Coronary artery (tissue), 2 donors: ENCODE results near the gene NRCAM.

Experiments used
- DNase-seq: peaks from one replicate; pipeline ENCODE4 v3.0.0-alpha.2; 2017; ENCODE audit warnings: low spot score
- H3K27ac ChIP-seq, 2 donors: fragments of 200-600 bp; sonication (generic); one replicate each; pipeline ENCODE4 v1.5.1; 2016 to 2019
- H3K4me3 ChIP-seq: fragments of 200-600 bp; sonication (generic); 2 replicates; pipeline ENCODE4 v1.5.1; 2016; ENCODE audit warnings: mild to moderate bottlenecking, moderate library complexity
- TF ChIP-seq, protein P1 (sequence below): fragments of 200-600 bp; sonication (generic); IDR thresholded peaks from one replicate; pipeline ENCODE4 v1.5.1; 2019; ENCODE audit warnings: antibody characterized with exemption

NRCAM gene

DNA sequence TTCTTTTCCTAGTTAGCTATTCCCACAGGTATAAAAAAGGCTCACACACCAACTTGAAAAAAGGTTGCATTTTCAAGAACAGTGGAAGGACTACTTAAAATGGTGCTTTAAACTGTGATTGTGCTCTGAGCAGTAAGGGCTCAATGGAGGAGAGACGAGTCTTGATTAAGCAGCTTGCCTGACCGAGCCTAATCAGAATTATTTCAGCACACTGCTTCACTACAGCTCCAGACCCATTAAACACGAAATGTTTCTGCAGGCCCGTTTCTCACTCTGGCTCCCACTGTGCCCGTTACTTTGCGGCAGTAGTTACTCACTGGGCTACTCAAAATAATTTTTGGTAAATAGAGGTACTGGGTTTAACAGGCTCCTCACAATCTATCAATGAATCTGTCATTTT lies 126.0 kb downstream of the NRCAM start:
- TF ChIP-seq, protein P1, sequence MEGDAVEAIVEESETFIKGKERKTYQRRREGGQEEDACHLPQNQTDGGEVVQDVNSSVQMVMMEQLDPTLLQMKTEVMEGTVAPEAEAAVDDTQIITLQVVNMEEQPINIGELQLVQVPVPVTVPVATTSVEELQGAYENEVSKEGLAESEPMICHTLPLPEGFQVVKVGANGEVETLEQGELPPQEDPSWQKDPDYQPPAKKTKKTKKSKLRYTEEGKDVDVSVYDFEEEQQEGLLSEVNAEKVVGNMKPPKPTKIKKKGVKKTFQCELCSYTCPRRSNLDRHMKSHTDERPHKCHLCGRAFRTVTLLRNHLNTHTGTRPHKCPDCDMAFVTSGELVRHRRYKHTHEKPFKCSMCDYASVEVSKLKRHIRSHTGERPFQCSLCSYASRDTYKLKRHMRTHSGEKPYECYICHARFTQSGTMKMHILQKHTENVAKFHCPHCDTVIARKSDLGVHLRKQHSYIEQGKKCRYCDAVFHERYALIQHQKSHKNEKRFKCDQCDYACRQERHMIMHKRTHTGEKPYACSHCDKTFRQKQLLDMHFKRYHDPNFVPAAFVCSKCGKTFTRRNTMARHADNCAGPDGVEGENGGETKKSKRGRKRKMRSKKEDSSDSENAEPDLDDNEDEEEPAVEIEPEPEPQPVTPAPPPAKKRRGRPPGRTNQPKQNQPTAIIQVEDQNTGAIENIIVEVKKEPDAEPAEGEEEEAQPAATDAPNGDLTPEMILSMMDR = no peak
- DNase-seq = no peak
- Histone ChIP-seq H3K27ac (no peak overlapping the region), H3K4me3 (no peak overlapping the region)

DNA sequence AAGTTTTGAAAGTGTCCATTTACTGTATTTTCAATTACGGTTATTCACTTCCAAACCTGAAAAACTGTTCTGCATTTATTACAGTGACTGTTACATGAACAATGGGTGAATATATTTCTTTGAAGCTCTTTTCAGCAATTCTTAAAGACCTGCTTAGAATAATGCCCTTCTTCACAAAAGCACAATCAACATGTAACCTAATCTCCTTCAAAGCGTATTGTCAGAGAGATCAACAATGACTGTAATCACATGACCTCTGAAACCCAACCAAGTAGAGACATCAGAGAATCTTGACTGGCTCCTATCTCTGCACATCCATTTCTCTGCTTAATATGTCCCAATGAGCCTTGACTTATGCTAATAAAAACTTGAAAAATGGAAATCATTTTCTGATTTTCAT lies 126.7 kb downstream of the NRCAM start:
- Histone ChIP-seq H3K4me3 (no peak overlapping the region), H3K27ac (no peak overlapping the region)
- TF ChIP-seq, protein P1 = no peak
- no peak for DNase-seq

GRCh38 chr7:108328174-108328651 lies 128.0 kb downstream of the NRCAM start:
- no peak for DNase-seq
- Histone ChIP-seq H3K27ac (no peak overlapping the region), H3K4me3 (no peak overlapping the region)
- TF ChIP-seq, protein P1 = no peak

GRCh38 chr7:108327353-108327752 lies 128.9 kb downstream of the NRCAM start:
- TF ChIP-seq, protein P1 = no peak
- no peak for DNase-seq
- Histone ChIP-seq H3K4me3 (no peak overlapping the region), H3K27ac (no peak overlapping the region)

- no peak for DNase-seq
- Histone ChIP-seq H3K4me3 (no peak overlapping the region), H3K27ac (no peak overlapping the region)
- TF ChIP-seq, protein P1 = no peak
Observed at GRCh38 chr7:108326938-108327337, 129.3 kb downstream of the NRCAM start.

- TF ChIP-seq, protein P1 = no peak
- Histone ChIP-seq H3K4me3 (no peak overlapping the region), H3K27ac (no peak overlapping the region)
- DNase-seq = no peak
Observed at GRCh38 chr7:108324053-108325038, 131.9 kb downstream of the NRCAM start.
